Measurements from ENCODE around the gene RABL3. TPM values are rescaled to one million over a fixed set of nuclear protein-coding genes. Genes with fewer than 3 reads are reported as not detected.

Gene RABL3
- total and polyA plus RNA-seq, 2 donors (not counting 1 experiment from before 2014, with no cell fraction given): 11.9 to 13.4 TPM

- Histone ChIP-seq H4K20me1 (ENCODE audit: control insufficient read depth, extremely low read depth, insufficient read depth, low read length) (no peaks in the 10 kb centered on the region), H3K9ac (ENCODE audit: insufficient read depth, low read length) (no peak overlapping the region), H2AFZ (ENCODE audit: low read length) (no peak overlapping the region), H3K4me2 (ENCODE audit: extremely low read depth, insufficient read depth, low read length) (no peak overlapping the region), H3K27ac (ENCODE audit: insufficient read depth, low read length) (no peak overlapping the region), H3K4me1 (ENCODE audit: control insufficient read depth, extremely low read depth, insufficient read depth, low read length) (no peaks in the 10 kb centered on the region), H3K36me3 (ENCODE audit: control insufficient read depth, insufficient read depth, low read length) (no peaks in the 10 kb centered on the region), H3K27me3 (ENCODE audit: control insufficient read depth, insufficient read depth, low read length) (no peaks in the 10 kb centered on the region), H3K79me2 (ENCODE audit: control insufficient read depth, insufficient read depth, low read length) (no peaks in the 10 kb centered on the region), H3K9me3 (ENCODE audit: control insufficient read depth, insufficient read depth, low read depth, low read length) (no peaks in the 10 kb centered on the region), H3K4me3 (replicated peaks in 1 of 4; ENCODE audit: control extremely low read depth in 1 of 4, insufficient read depth in 1 of 4, low read depth in 3 of 4, low read length in 4 of 4) (no peak overlapping the region)
- TF ChIP-seq EZH2 (IDR thresholded peaks at IDR 0.05; ENCODE audit: low read length, missing control alignments) (no peak), CTCF (conservative IDR thresholded peaks at IDR 0.05 in 1 of 2, IDR thresholded peaks at IDR 0.05 in 1 of 2; ENCODE audit: low read depth in 1 of 2, low read length in 2 of 2) (no peak)
- no peak for DNase-seq (ENCODE audit: low read depth in 2 of 2)
Observed at GRCh38 chr3:120652896-120653545, 89.3 kb downstream of the RABL3 start.

- Histone ChIP-seq H3K27ac (ENCODE audit: insufficient read depth, low read length) (no peak overlapping the region), H3K4me2 (ENCODE audit: extremely low read depth, insufficient read depth, low read length) (no peak overlapping the region), H3K4me3 (replicated peaks in 1 of 4; ENCODE audit: control extremely low read depth in 1 of 4, insufficient read depth in 1 of 4, low read depth in 3 of 4, low read length in 4 of 4) (no peak overlapping the region), H3K79me2 (ENCODE audit: control insufficient read depth, insufficient read depth, low read length) (no peaks in the 10 kb centered on the region), H3K9me3 (ENCODE audit: control insufficient read depth, insufficient read depth, low read depth, low read length) (no peaks in the 10 kb centered on the region), H3K9ac (ENCODE audit: insufficient read depth, low read length) (no peak overlapping the region), H3K4me1 (ENCODE audit: control insufficient read depth, extremely low read depth, insufficient read depth, low read length) (no peaks in the 10 kb centered on the region), H2AFZ (ENCODE audit: low read length) (no peak overlapping the region), H3K27me3 (ENCODE audit: control insufficient read depth, insufficient read depth, low read length) (no peaks in the 10 kb centered on the region), H3K36me3 (ENCODE audit: control insufficient read depth, insufficient read depth, low read length) (no peaks in the 10 kb centered on the region), H4K20me1 (ENCODE audit: control insufficient read depth, extremely low read depth, insufficient read depth, low read length) (no peaks in the 10 kb centered on the region)
- no peak for DNase-seq (ENCODE audit: low read depth in 2 of 2)
- TF ChIP-seq CTCF (conservative IDR thresholded peaks at IDR 0.05 in 1 of 2, IDR thresholded peaks at IDR 0.05 in 1 of 2; ENCODE audit: low read depth in 1 of 2, low read length in 2 of 2) (no peak), EZH2 (IDR thresholded peaks at IDR 0.05; ENCODE audit: low read length, missing control alignments) (no peak)
Observed at GRCh38 chr3:120652281-120652680, 90.0 kb downstream of the RABL3 start.

GRCh38 chr3:120650311-120650710 is 92.0 kb downstream of the RABL3 start:
- Histone ChIP-seq H3K9me3 (ENCODE audit: control insufficient read depth, insufficient read depth, low read depth, low read length) (no peaks in the 10 kb centered on the region), H3K4me3 (replicated peaks in 1 of 4; ENCODE audit: control extremely low read depth in 1 of 4, insufficient read depth in 1 of 4, low read depth in 3 of 4, low read length in 4 of 4) (no peak overlapping the region), H3K9ac (ENCODE audit: insufficient read depth, low read length) (no peak overlapping the region), H3K79me2 (ENCODE audit: control insufficient read depth, insufficient read depth, low read length) (no peaks in the 10 kb centered on the region), H3K4me2 (ENCODE audit: extremely low read depth, insufficient read depth, low read length) (no peak overlapping the region), H3K36me3 (ENCODE audit: control insufficient read depth, insufficient read depth, low read length) (no peaks in the 10 kb centered on the region), H2AFZ (ENCODE audit: low read length) (no peak overlapping the region), H3K4me1 (ENCODE audit: control insufficient read depth, extremely low read depth, insufficient read depth, low read length) (no peaks in the 10 kb centered on the region), H3K27ac (ENCODE audit: insufficient read depth, low read length) (no peak overlapping the region), H3K27me3 (ENCODE audit: control insufficient read depth, insufficient read depth, low read length) (no peaks in the 10 kb centered on the region), H4K20me1 (ENCODE audit: control insufficient read depth, extremely low read depth, insufficient read depth, low read length) (no peaks in the 10 kb centered on the region)
- DNase-seq (ENCODE audit: low read depth in 2 of 2): no peak
- TF ChIP-seq CTCF (conservative IDR thresholded peaks at IDR 0.05 in 1 of 2, IDR thresholded peaks at IDR 0.05 in 1 of 2; ENCODE audit: low read depth in 1 of 2, low read length in 2 of 2): no peak
- no peak for TF ChIP-seq EZH2 (IDR thresholded peaks at IDR 0.05; ENCODE audit: low read length, missing control alignments)

All from fibroblast of lung (primary cell).